ENCODE data around the gene PDZD7. TPM values are rescaled to one million over a fixed set of nuclear protein-coding genes. Genes with fewer than 3 reads are reported as not detected.

Gene PDZD7
- total and polyA plus RNA-seq, 9 of the 15 experiments (the other 6 are each of a cell fraction or from before 2014, with no cell fraction given): 0.04 to 0.24 (median 0.08) TPM; not detected in 3

DNA sequence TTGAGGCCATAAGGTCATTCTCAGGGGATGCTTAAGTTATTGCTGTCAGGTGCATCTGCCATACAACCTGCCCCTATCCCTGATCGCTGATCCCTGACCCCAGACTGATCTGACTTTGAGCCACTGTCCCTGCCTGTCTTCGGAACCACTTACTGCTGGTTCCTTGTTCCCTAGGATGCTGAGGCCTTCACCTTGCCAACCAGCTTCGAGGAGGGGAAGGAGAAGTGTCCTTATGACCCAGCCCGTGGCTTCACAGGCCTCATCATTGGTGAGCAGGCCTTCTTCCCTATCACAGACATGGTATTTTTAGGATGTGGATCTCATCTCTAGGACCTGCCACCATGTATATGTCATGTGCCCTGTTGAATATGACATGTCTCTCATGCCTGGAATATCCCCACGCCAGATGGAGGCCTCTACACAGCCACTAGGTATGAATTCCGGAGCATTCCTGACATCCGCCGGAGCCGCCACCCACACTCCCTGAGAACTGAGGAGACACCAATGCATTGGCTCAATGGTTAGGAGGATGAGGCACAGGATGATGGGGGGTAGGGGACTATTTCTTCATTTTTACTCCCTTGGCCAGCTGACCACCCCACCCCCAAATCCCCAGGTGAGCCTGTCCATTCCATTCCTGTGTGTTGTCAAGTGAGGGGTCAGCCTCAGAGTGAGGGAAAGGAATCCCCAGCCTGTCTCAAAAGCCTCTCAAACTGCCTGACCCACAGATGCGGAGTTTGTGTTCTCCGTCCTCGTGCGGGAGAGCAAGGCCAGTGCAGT, 52.6 kb downstream of the PDZD7 start:
- peaks cover 0 to 4% of the 10 kb centered on the region in 2 experiments; a peak in 2 of 5 replicates for H3K4me1 ChIP-seq (replicated peaks in 1 of 2; ENCODE audit: control insufficient read depth in 2 of 2, insufficient read depth in 2 of 2, low read length in 2 of 2)
- no TSS peak for BruUV-seq (replicated peaks)
- peaks cover 10% of the 10 kb centered on the region; the same call in 1 of the 3 replicates for H3K36me3 ChIP-seq (ENCODE audit: control insufficient read depth, insufficient read depth, low read length)
- no peak overlapping the region for H3K27ac ChIP-seq (ENCODE audit: extremely low read depth, low read depth, low read length)
- ChIA-PET POLR2A (no interaction called here), CTCF (ENCODE audit: low intra/inter-chr PET ratio) (no interaction called here)
- H4K20me1 ChIP-seq (replicated peaks; ENCODE audit: control insufficient read depth, insufficient read depth, low read length): no peaks in the 10 kb centered on the region; the same call in 1 of the 2 replicates
- TF ChIP-seq, protein P1, sequence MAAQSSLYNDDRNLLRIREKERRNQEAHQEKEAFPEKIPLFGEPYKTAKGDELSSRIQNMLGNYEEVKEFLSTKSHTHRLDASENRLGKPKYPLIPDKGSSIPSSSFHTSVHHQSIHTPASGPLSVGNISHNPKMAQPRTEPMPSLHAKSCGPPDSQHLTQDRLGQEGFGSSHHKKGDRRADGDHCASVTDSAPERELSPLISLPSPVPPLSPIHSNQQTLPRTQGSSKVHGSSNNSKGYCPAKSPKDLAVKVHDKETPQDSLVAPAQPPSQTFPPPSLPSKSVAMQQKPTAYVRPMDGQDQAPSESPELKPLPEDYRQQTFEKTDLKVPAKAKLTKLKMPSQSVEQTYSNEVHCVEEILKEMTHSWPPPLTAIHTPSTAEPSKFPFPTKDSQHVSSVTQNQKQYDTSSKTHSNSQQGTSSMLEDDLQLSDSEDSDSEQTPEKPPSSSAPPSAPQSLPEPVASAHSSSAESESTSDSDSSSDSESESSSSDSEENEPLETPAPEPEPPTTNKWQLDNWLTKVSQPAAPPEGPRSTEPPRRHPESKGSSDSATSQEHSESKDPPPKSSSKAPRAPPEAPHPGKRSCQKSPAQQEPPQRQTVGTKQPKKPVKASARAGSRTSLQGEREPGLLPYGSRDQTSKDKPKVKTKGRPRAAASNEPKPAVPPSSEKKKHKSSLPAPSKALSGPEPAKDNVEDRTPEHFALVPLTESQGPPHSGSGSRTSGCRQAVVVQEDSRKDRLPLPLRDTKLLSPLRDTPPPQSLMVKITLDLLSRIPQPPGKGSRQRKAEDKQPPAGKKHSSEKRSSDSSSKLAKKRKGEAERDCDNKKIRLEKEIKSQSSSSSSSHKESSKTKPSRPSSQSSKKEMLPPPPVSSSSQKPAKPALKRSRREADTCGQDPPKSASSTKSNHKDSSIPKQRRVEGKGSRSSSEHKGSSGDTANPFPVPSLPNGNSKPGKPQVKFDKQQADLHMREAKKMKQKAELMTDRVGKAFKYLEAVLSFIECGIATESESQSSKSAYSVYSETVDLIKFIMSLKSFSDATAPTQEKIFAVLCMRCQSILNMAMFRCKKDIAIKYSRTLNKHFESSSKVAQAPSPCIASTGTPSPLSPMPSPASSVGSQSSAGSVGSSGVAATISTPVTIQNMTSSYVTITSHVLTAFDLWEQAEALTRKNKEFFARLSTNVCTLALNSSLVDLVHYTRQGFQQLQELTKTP (IDR thresholded peaks at IDR 0.05; ENCODE audit: low read depth in 1 of 2, partially characterized antibody in 2 of 2): no peak
- no peak for TF ChIP-seq SMAD3 (CRISPR knock-in tag; conservative IDR thresholded peaks at IDR 0.05)
- no peak for TF ChIP-seq GABPB1 (CRISPR knock-in tag; IDR thresholded peaks at IDR 0.05)
- TF ChIP-seq ZNF347 (CRISPR knock-in tag; IDR thresholded peaks at IDR 0.05; ENCODE audit: low read depth): no peak
- TF ChIP-seq POLR2B (IDR thresholded peaks at IDR 0.05; ENCODE audit: low read depth, partially characterized antibody): no peak
- no peak for ATAC-seq
- H3K9me3 ChIP-seq (replicated peaks; ENCODE audit: control insufficient read depth, insufficient read depth, low read depth, low read length): no peaks in the 10 kb centered on the region
- H3K27me3 ChIP-seq (ENCODE audit: control insufficient read depth in 2 of 2, insufficient read depth in 2 of 2, low read length in 2 of 2): no peaks in the 10 kb centered on the region
- WGBS (ENCODE audit: insufficient coverage, low coverage, missing lambda C conversion rate): 72% methylated on average over 7 of the region's 13 CpGs
- H3K4me2 ChIP-seq (ENCODE audit: insufficient read depth, low read length): no peak overlapping the region
- no peak overlapping the region for H2AFZ ChIP-seq (ENCODE audit: low read depth, low read length)
- no peak overlapping the region for H3K9ac ChIP-seq (ENCODE audit: insufficient read depth in 1 of 2, low read depth in 2 of 2, low read length in 2 of 2)
- in situ Hi-C loops (cut with MboI): loop anchor here (25.0 kb wide), 1 partner anchor 1059 kb away; no protein-coding TSS in a partner anchor
- no peak for DNase-seq (ENCODE audit: extremely low read depth in 1 of 4, low spot score in 3 of 4)
- intact Hi-C loops (cut with micrococcal nuclease): no loop called here
- no peak overlapping the region for H3K4me3 ChIP-seq
- FAIRE-seq: no peak
- H3K9me1 ChIP-seq (ENCODE audit: control insufficient read depth, insufficient read depth, low read length): no peaks in the 10 kb centered on the region
- no peaks in the 10 kb centered on the region for H3K79me2 ChIP-seq (ENCODE audit: control insufficient read depth, insufficient read depth, low read length)
